Glutamatergic neuron (in vitro differentiated cells): ENCODE data around the gene UNC13B. TPM values are rescaled to one million over a fixed set of nuclear protein-coding genes. Genes with fewer than 3 reads are reported as not detected.
"Not testable (repeated sequence)": the region's sequence is repeated elsewhere in the genome, so short reads cannot be mapped to it uniquely, and the experiment has no call there.

Source experiments
- DNase-seq: peaks from one replicate; pipeline ENCODE4 v3.0.0; 2022
- H3K27ac Mint-ChIP-seq: one replicate; pipeline ENCODE4 v1.8.0; 2020; ENCODE audit warnings: mild to moderate bottlenecking, mixed read lengths, inconsistent platforms; ENCODE audit not compliant: unreplicated experiment
- H3K27me3 Mint-ChIP-seq: one replicate; pipeline ENCODE4 v1.8.0; 2020; ENCODE audit warnings: mild to moderate bottlenecking, moderate library complexity, mixed read lengths, inconsistent platforms; ENCODE audit not compliant: unreplicated experiment
- H3K36me3 Mint-ChIP-seq: one replicate; pipeline ENCODE4 v1.8.0; 2020; ENCODE audit warnings: mild to moderate bottlenecking, mixed read lengths, inconsistent platforms; ENCODE audit not compliant: unreplicated experiment
- H3K4me1 Mint-ChIP-seq: one replicate; pipeline ENCODE4 v1.8.0; 2020; ENCODE audit warnings: mild to moderate bottlenecking, low read depth, mixed read lengths, inconsistent platforms; ENCODE audit not compliant: unreplicated experiment
- H3K4me3 Mint-ChIP-seq: one replicate; pipeline ENCODE4 v1.8.0; 2020; ENCODE audit warnings: mild to moderate bottlenecking, mixed read lengths, inconsistent platforms; ENCODE audit not compliant: unreplicated experiment
- H3K9me3 Mint-ChIP-seq: one replicate; pipeline ENCODE4 v1.8.0; 2020; ENCODE audit warnings: mild to moderate bottlenecking, moderate library complexity, mixed read lengths, inconsistent platforms; ENCODE audit not compliant: unreplicated experiment
- total RNA-seq: library from RNA; stranded (reverse); fragmentation: NEBNext Ultra II Directional; extraction: Animal tissue kit (Norgen Biotek cat#: 25700); gene quantifications from one replicate; pipeline ENCODE4 v1.2.1, GENCODE V29; 2021; ENCODE audit not compliant: unreplicated experiment
- TF ChIP-seq, protein P1 (sequence below): fragments of 200-600 bp; sonication (generic); IDR thresholded peaks from one replicate; pipeline ENCODE4 v1.5.0; 2021; ENCODE audit not compliant: partially characterized antibody, unreplicated experiment

UNC13B gene
- total RNA-seq, 1 donor from 2014 or later: 90.7 TPM

DNA sequence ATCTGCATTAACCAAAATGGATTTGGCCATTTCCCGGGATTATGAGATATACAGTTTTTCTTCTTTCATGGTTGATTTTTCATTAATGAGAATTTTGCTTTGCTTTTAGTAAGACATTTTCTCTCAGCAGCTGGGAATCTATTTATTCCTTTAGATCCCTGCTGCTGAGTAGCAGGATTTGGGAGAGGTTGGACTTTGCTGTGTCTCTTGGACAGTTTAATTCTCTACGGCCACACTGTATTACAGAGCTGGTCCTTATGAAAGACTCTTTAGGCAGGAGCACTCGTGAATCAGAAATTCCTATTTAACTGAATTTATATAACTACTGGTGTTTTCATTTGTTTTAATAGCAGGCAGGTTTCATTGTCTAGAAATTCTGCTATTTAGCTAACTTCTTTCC is 1.6 kb downstream of the UNC13B start:
- peaks cover 1% of the 10 kb centered on the region for H3K27me3 Mint-ChIP-seq
- H3K9me3 Mint-ChIP-seq: no peaks in the 10 kb centered on the region
- peak overlapping the region; percentile 96 for H3K27ac Mint-ChIP-seq
- peaks cover 10% of the 10 kb centered on the region for H3K4me1 Mint-ChIP-seq
- DNase-seq: no peak
- H3K36me3 Mint-ChIP-seq: no peaks in the 10 kb centered on the region
- TF ChIP-seq, protein P1, sequence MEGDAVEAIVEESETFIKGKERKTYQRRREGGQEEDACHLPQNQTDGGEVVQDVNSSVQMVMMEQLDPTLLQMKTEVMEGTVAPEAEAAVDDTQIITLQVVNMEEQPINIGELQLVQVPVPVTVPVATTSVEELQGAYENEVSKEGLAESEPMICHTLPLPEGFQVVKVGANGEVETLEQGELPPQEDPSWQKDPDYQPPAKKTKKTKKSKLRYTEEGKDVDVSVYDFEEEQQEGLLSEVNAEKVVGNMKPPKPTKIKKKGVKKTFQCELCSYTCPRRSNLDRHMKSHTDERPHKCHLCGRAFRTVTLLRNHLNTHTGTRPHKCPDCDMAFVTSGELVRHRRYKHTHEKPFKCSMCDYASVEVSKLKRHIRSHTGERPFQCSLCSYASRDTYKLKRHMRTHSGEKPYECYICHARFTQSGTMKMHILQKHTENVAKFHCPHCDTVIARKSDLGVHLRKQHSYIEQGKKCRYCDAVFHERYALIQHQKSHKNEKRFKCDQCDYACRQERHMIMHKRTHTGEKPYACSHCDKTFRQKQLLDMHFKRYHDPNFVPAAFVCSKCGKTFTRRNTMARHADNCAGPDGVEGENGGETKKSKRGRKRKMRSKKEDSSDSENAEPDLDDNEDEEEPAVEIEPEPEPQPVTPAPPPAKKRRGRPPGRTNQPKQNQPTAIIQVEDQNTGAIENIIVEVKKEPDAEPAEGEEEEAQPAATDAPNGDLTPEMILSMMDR: no peak
- peak overlapping the region; percentile 95 for H3K4me3 Mint-ChIP-seq

GRCh38 chr9:35164711-35165110 is 2.9 kb downstream of the UNC13B start:
- Mint-ChIP-seq H3K4me1 (peaks cover 10% of the 10 kb centered on the region), H3K27me3 (peaks cover 1% of the 10 kb centered on the region), H3K27ac (no peak overlapping the region), H3K36me3 (no peaks in the 10 kb centered on the region), H3K9me3 (peaks cover 2% of the 10 kb centered on the region), H3K4me3 (no peak overlapping the region)
- TF ChIP-seq, protein P1: no peak
- no peak for DNase-seq

GRCh38 chr9:35167429-35167828 is 5.6 kb downstream of the UNC13B start:
- H3K27me3 Mint-ChIP-seq, H3K9me3 Mint-ChIP-seq, H3K27ac Mint-ChIP-seq, H3K4me3 Mint-ChIP-seq, H3K36me3 Mint-ChIP-seq, DNase-seq: not testable (repeated sequence)
- peaks cover 11% of the 10 kb centered on the region for H3K4me1 Mint-ChIP-seq

GRCh38 chr9:35168963-35169362 is 7.2 kb downstream of the UNC13B start:
- no peak for DNase-seq
- Mint-ChIP-seq H3K4me1 (peaks cover 9% of the 10 kb centered on the region), H3K4me3 (no peak overlapping the region), H3K27me3 (no peaks in the 10 kb centered on the region), H3K27ac (no peak overlapping the region), H3K9me3 (peaks cover 3% of the 10 kb centered on the region), H3K36me3 (no peaks in the 10 kb centered on the region)
- TF ChIP-seq, protein P1: no peak

- DNase-seq: no peak
- peak overlapping the region; percentile 51 for H3K4me3 Mint-ChIP-seq
- H3K27me3 Mint-ChIP-seq: peaks cover 2% of the 10 kb centered on the region
- peaks cover 3% of the 10 kb centered on the region for H3K9me3 Mint-ChIP-seq
- TF ChIP-seq, protein P1: no peak
- peaks cover 9% of the 10 kb centered on the region for H3K36me3 Mint-ChIP-seq
- H3K4me1 Mint-ChIP-seq: peaks cover 9% of the 10 kb centered on the region
- peak overlapping the region; percentile 63 for H3K27ac Mint-ChIP-seq
Observed at GRCh38 chr9:35172878-35173277, 11.1 kb downstream of the UNC13B start.
